Heart right ventricle (tissue), 16 donors: ENCODE measurements around the gene GRM8. TPM values are rescaled to one million over a fixed set of nuclear protein-coding genes. Genes with fewer than 3 reads are reported as not detected.

Source experiments
- ATAC-seq, 8 donors: fragments of 200-7000 bp; cut with Tn5 transposase; one replicate each; pipeline ENCODE4 v1.9.1; 2020; ENCODE audit warnings: mild to moderate bottlenecking in 8 of 8, moderate library complexity in 8 of 8, moderate number of reproducible peaks in 1 of 8
- DNase-seq, 2 donors: peaks; one replicate each; pipeline ENCODE4 v3.0.0-alpha.2; 2020
- H3K27ac ChIP-seq, 10 donors: fragments of 200-600 bp; sonication (generic) in 2 of 10; one replicate each; pipeline versions ENCODE4 v1.5.0 to v1.8.0; 2020 to 2022; ENCODE audit warnings: mild to moderate bottlenecking in 3 of 10
- H3K27me3 ChIP-seq, 7 donors: fragments of 200-600 bp; one replicate each; pipeline ENCODE4 v1.8.0; 2021 to 2022; ENCODE audit warnings: mild to moderate bottlenecking in 2 of 7
- H3K36me3 ChIP-seq, 9 donors: fragments of 200-600 bp; sonication (generic) in 1 of 9; one replicate each; pipeline versions ENCODE4 v1.5.0 to v1.8.0; 2020 to 2022; ENCODE audit warnings: mild to moderate bottlenecking in 2 of 9
- H3K4me1 ChIP-seq, 9 donors: fragments of 200-600 bp; sonication (generic) in 1 of 9; one replicate each; pipeline versions ENCODE4 v1.5.0 to v1.8.0; 2020 to 2022; ENCODE audit warnings: mild to moderate bottlenecking in 4 of 9
- H3K4me3 ChIP-seq, 10 donors: fragments of 200-600 bp; sonication (generic) in 2 of 10; one replicate each; pipeline versions ENCODE4 v1.5.0 to v1.8.0; 2020 to 2022; ENCODE audit warnings: mild to moderate bottlenecking in 7 of 10, moderate library complexity in 2 of 10
- H3K9me3 ChIP-seq, 11 donors: fragments of 200-600 bp in 10 of 11; sonication (generic) in 2 of 11; one replicate each; pipeline versions ENCODE4 v1.5.0 to v1.8.0; 2013 to 2022; ENCODE audit warnings: mild to moderate bottlenecking in 2 of 11, control low read depth in 1 of 11, moderate library complexity in 1 of 11
- WGBS, 2 donors: extraction: QIAGEN DNeasy Blood & Tissue Kit; methylation state at CpG; one replicate each; pipeline ENCODE4 v1.1.7; 2013; ENCODE audit warnings: inconsistent platforms in 1 of 2; 5-methylcytosine and 5-hydroxymethylcytosine counted together
- intact Hi-C, 10 donors: fragments of 100-400 bp; cut with DNase I; formaldehyde crosslinking; loops; one replicate each; pipeline versions ENCODE4 v1.11.1 to v1.14.2; 2022
- polyA plus RNA-seq, 2 donors: library from polyadenylated mRNA; stranded (reverse); fragments of 200-250 nt; gene quantifications; one replicate each; pipeline ENCODE4 v1.2.3, GENCODE V29; 2013
- total RNA-seq, 10 donors: library from RNA; stranded (reverse); fragmentation: NEBNext Ultra II Directional in 3 of 10; extraction: Animal tissue kit (Norgen Biotek cat#: 25700) in 3 of 10; gene quantifications; one replicate each; pipeline versions ENCODE4 v1.2.1 to v1.2.4, GENCODE V29; 2021 to 2023
- TF ChIP-seq, protein P1 (sequence below), 9 donors: fragments of 200-600 bp; sonication (generic) in 2 of 9; IDR thresholded peaks; one replicate each; pipeline versions ENCODE4 v1.5.0 to v1.8.0; 2021 to 2022; ENCODE audit warnings: antibody characterized with exemption in 9 of 9, mild to moderate bottlenecking in 5 of 9, moderate library complexity in 1 of 9
- donor health status: Arrhythmogenic right ventricular cardiomyopathy.
- donor health status: ischemic (EF 13 %, LVEDD 7.1; RV severe dilation, severe dysfunction).
- donor health status: healthy with polysubstance abuse.
- donor health status: DM: no; HTN: yes; CAD: no.
- donor health status: DM: no; HTN: no; CAD: no.
- donor health status: ischemic (EF 25% LVEDD 6.9; RV normal size, moderate dysfunction).
- donor health status: ischemic (EF 25% LVEDD 5.7; RV mildly dilated, moderate dysfunction).
- donor health status: healthy.
- donor health status: DM: yes; HTN: yes; CAD: no.
- donor health status: Ischemic cardiomyopathy.
- donor health status: ischemic (EF 35%, LVEDD 5.7; RV mildly dilated, moderate dysfunction).
- donor health status: nonischemic (EF 11% LVEDD 7.7; RV severe dilation, severe dysfunction).
- donor health status: DM: yes; HTN: yes; CAD: no.
- donor health status: PGD.
- donor health status: ischemic (EF 29% LVEDD 5.4; RV normal size, mild dysfunction).
- donor health status: nonischemic (EF 23%, LVEDD 6.1; RV moderate dilation, normal function).

The GRM8 gene
- total and polyA plus RNA-seq, 12 donors = 0.13 to 0.68 (median 0.34) TPM; not detected in 5

DNA sequence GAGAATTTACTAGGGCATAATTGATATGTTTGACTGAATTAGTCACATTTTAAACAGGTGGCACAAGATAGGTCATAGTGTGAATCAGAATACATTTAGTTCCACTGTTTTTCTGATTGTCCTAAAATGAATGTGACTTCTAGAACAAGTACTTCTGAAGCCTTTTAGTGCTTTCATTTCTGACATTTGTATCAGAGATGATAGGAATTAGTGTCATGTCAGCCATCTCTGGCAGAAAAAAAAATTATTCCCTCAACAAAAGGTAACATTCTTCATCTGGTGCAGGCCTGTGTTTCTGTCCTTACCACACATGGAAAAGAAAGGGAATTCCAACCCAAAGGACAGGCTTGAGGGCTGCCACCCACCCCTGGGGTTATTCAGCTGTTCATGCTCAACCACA, 21.3 kb downstream of the GRM8 start:
- Histone ChIP-seq H3K9me3 (no peaks in the 10 kb centered on the region), H3K4me3 (no peak overlapping the region), H3K36me3 (no peaks in the 10 kb centered on the region), H3K27me3 (peaks cover 0 to 53% (median 30%) of the 10 kb centered on the region in 7 donors), H3K4me1 (no peaks in the 10 kb centered on the region), H3K27ac (no peak overlapping the region)
- intact Hi-C loops = no loop called here
- TF ChIP-seq, protein P1, sequence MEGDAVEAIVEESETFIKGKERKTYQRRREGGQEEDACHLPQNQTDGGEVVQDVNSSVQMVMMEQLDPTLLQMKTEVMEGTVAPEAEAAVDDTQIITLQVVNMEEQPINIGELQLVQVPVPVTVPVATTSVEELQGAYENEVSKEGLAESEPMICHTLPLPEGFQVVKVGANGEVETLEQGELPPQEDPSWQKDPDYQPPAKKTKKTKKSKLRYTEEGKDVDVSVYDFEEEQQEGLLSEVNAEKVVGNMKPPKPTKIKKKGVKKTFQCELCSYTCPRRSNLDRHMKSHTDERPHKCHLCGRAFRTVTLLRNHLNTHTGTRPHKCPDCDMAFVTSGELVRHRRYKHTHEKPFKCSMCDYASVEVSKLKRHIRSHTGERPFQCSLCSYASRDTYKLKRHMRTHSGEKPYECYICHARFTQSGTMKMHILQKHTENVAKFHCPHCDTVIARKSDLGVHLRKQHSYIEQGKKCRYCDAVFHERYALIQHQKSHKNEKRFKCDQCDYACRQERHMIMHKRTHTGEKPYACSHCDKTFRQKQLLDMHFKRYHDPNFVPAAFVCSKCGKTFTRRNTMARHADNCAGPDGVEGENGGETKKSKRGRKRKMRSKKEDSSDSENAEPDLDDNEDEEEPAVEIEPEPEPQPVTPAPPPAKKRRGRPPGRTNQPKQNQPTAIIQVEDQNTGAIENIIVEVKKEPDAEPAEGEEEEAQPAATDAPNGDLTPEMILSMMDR (IDR thresholded peaks at IDR 0.05) = no peak
- DNase-seq = no peak
- ATAC-seq = no peak

DNA sequence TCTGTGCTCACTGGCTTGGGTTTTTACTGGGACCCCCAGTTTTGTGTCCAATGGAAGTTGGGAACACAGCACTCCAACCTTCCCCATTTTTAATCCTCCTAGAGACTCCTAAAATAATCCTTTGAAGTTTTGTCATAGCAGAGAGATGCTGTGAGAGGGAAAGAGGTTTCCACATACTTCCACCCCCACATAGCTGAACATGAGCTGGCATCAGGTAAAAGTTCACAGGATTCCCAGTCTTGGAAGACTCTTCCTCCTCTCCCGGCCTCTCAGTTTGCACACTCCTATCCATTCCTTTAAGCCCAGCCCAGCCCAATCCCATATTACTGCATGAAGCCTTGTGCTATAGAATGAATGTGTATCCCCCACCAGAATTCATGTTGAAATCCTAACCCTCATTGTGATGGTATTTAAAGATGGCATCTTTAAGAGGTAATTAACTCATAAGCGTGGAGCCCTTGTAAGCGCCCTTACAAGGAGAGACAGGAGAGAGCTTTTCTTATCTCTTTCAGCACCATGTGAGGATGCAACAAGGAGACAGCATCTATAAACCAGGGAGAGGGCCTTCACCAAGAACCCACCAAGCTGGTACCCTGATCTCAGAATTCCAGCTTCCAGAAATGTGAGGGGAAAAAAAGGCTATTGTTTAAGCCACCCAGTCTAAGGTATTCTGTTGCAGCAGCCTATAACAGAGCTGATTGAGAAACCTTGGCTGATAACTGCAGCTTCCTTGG, 22.4 kb downstream of the GRM8 start:
- TF ChIP-seq, protein P1 (IDR thresholded peaks at IDR 0.05) = no peak
- Histone ChIP-seq H3K27ac (no peak overlapping the region), H3K27me3 (peaks cover 0 to 62% (median 37%) of the 10 kb centered on the region in 7 donors), H3K9me3 (no peaks in the 10 kb centered on the region), H3K4me3 (no peak overlapping the region), H3K4me1 (no peaks in the 10 kb centered on the region), H3K36me3 (no peaks in the 10 kb centered on the region)
- ATAC-seq (no peak), DNase-seq (no peak)
- intact Hi-C loops = no loop called here
- 74 to 84% methylated on average over 3 of the region's 3 CpGs for WGBS, 2 donors

DNA sequence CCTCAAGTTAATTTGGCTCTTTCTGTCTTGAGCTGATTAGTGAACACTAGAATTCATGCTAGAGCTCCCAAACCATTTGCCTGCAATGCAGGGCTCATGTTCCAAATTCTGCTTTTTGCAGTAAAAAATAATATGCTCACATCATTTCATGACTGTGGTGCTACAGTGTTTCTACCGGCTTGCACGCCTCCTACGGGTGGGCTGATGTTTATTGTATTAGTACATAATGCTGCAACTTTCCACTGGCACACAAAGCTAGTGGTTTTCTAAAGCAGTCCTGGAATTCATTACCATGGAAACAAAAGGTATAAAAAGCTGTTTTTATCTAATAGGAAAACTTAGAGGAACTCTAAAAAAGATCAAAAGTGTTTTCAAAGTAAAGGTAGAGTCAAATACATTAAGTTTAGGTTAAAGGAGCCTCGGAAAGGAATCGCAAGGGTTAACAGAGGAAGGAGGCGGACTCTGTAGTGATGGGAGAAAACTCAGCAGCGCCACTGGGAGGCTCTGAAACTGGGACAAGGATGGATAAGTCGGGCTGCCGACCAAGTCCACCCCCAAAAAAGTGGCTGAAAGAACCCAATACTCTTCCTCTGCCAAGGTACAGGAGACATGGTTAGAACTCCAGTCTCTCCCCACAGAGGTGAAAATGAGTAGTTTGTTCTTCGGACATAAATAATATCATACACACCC, 25.9 kb downstream of the GRM8 start:
- Histone ChIP-seq H3K27ac (no peak overlapping the region), H3K27me3 (peaks cover 0 to 66% (median 37%) of the 10 kb centered on the region in 7 donors), H3K36me3 (no peaks in the 10 kb centered on the region), H3K4me1 (no peaks in the 10 kb centered on the region), H3K9me3 (no peaks in the 10 kb centered on the region), H3K4me3 (no peak overlapping the region)
- DNase-seq (no peak), ATAC-seq (no peak)
- WGBS, 2 donors = 26 to 28% methylated on average over 10 of the region's 10 CpGs
- intact Hi-C loops = loop anchor here in 1 of 10 donors (10.0 kb wide), 1 partner anchor 58 kb away; no protein-coding TSS in a partner anchor
- TF ChIP-seq, protein P1 (IDR thresholded peaks at IDR 0.05) = no peak

DNA sequence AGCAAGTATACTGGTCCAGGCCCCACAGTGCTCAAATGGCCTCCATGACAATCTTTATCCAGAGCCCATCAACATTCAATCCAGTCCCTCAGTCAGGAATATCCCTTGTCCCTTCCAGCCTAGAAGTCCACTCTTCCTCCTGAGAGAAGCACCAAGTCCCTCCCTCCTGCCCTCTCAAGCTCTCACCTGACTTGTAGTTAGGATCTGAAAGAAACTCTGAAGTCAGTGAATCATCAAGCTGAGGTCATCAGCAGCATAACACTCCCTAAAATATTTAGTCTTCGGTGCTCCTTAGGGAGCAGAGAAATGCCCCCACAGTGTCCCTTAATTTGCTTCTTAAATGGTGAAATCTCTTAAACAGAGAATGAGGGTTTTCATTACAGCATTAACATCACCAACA, 31.0 kb downstream of the GRM8 start:
- 88 to 93% methylated on average over 1 of the region's 1 CpG for whole genome bisulfite sequencing, 2 donors
- DNase-seq (no peak), ATAC-seq (no peak)
- Histone ChIP-seq H3K4me1 (no peaks in the 10 kb centered on the region), H3K9me3 (no peaks in the 10 kb centered on the region), H3K27ac (no peak overlapping the region), H3K27me3 (peaks cover 0 to 66% (median 28%) of the 10 kb centered on the region in 7 donors), H3K4me3 (no peak overlapping the region), H3K36me3 (no peaks in the 10 kb centered on the region)
- intact Hi-C loops = loop anchor here in 1 of 10 donors (10.0 kb wide), 1 partner anchor 63 kb away; no protein-coding TSS in a partner anchor
- TF ChIP-seq, protein P1 (IDR thresholded peaks at IDR 0.05) = no peak
